GM18861 (cell line): ENCODE results near the gene KRT79.
"Not testable (repeated sequence)": the region's sequence is repeated elsewhere in the genome, so short reads cannot be mapped to it uniquely, and the experiment has no call there.

Experiments used
- ATAC-seq: cut with Tn5 transposase; IDR thresholded peaks from one replicate; pipeline ENCODE4 v1.9.1; 2021; ENCODE audit not compliant: unreplicated experiment

Gene KRT79

GRCh38 chr12:52807544-52808470 lies 26.3 kb downstream of the KRT79 start:
- ATAC-seq: no peak

- ATAC-seq: no peak
Measured at GRCh38 chr12:52806821-52807543, 27.1 kb downstream of the KRT79 start.

- no peak for ATAC-seq
Measured at GRCh38 chr12:52806169-52806811, 27.8 kb downstream of the KRT79 start.

GRCh38 chr12:52805739-52806138 lies 28.4 kb downstream of the KRT79 start:
- no peak for ATAC-seq

- no peak for ATAC-seq
Measured at GRCh38 chr12:52805000-52805399, 29.1 kb downstream of the KRT79 start.

GRCh38 chr12:52802442-52802841 lies 31.7 kb downstream of the KRT79 start:
- no peak for ATAC-seq

GRCh38 chr12:52801773-52802172 lies 32.3 kb downstream of the KRT79 start:
- ATAC-seq: no peak

GRCh38 chr12:52800259-52800917 lies 33.7 kb downstream of the KRT79 start:
- no peak for ATAC-seq

GRCh38 chr12:52799505-52800211 lies 34.5 kb downstream of the KRT79 start:
- ATAC-seq: no peak

- ATAC-seq: no peak
Measured at GRCh38 chr12:52798671-52799504, 35.2 kb downstream of the KRT79 start.

- no peak for ATAC-seq
Measured at GRCh38 chr12:52798003-52798670, 36.0 kb downstream of the KRT79 start.

GRCh38 chr12:52797529-52797894 lies 36.6 kb downstream of the KRT79 start:
- ATAC-seq: no peak

GRCh38 chr12:52796839-52797528 lies 37.1 kb downstream of the KRT79 start:
- no peak for ATAC-seq

- no peak for ATAC-seq
Measured at GRCh38 chr12:52796429-52796794, 37.7 kb downstream of the KRT79 start.

- no peak for ATAC-seq
Measured at GRCh38 chr12:52795694-52796428, 38.2 kb downstream of the KRT79 start, which contains the start of gene KRT3. KRT3 (minus strand) TSS chr12:52796117; CDS start chr12:52796042, 75 bp downstream.

GRCh38 chr12:52795332-52795674 lies 38.8 kb downstream of the KRT79 start:
- ATAC-seq: not testable (repeated sequence)

GRCh38 chr12:52794479-52795331 lies 39.4 kb downstream of the KRT79 start:
- ATAC-seq: no peak
